GM18870 (cell line): ENCODE measurements around the gene IFNL3.
"Not testable (repeated sequence)": the region's sequence is repeated elsewhere in the genome, so short reads cannot be mapped to it uniquely, and the experiment has no call there.

Experiments used
- ATAC-seq: cut with Tn5 transposase; IDR thresholded peaks from one replicate; pipeline ENCODE4 v1.9.1; 2021; ENCODE audit warnings: moderate library complexity; ENCODE audit not compliant: unreplicated experiment

The IFNL3 gene

GRCh38 chr19:39244410-39245100 is at the start of gene IFNL3:
TSS of gene IFNL3 (minus strand) at chr19:39245006. CDS start at chr19:39244967, 39 bp downstream.
- not testable (repeated sequence) for ATAC-seq

DNA sequence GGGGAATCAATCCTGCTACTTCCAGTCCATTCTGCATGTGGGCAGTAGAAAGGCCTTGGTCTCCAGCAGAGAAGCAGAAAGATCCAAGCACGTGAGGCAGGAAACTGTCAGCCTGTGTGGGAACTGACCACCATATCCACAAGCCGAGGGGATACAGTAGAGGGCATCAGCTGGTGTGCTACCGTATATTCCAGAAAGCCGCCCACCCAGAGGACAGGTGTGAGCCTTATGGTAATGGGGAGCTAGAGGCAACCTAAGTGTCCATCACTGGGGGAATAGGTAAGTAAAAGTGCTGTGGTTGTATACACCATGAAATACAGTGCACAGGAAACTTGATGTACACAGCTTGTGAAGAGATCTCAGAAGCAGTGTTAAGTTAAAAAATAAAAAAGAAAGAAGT is 48.6 kb upstream of the IFNL3 start:
- ATAC-seq = no peak

DNA sequence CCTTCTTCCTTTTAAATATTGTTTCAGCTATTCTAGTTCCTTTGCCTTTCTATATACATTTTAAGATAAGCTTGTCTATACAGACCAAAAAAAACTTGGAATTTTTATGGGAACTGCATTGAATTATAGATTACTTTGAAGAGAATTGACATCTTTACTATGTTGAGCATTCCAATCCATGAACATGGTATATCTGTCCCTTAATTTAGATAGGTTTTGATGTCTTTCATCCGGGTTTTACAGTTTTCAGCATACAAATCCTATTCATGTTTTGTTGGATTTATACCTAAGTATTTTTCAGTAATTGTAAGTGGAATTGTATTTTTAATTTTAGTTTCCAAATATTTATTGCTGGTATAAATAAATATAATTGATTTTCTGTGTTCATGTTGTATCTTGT is 39.2 kb upstream of the IFNL3 start:
- ATAC-seq = no peak

DNA sequence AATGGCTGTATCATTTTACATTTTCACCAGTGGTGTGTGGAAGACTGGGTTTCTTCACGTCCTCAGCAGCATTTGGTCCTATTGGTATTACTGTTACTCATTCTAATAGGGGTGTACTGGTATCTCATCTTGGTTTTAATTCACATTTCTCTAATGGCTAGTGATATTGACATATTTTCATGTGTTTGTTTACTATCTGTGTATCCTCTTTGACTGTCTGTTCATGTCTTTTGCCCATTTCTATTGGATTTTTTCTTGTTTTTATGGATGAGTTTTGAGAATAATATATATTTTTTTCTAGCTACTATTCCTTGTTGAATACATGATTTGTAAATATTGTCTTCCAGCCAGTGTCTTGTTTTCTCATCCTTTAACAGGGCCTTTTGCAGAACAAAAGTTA is 37.2 kb upstream of the IFNL3 start:
- ATAC-seq = no peak

GRCh38 chr19:39277598-39277997 is 32.8 kb upstream of the IFNL3 start:
- no peak for ATAC-seq

GRCh38 chr19:39276740-39277139 is 31.9 kb upstream of the IFNL3 start:
- ATAC-seq = no peak

DNA sequence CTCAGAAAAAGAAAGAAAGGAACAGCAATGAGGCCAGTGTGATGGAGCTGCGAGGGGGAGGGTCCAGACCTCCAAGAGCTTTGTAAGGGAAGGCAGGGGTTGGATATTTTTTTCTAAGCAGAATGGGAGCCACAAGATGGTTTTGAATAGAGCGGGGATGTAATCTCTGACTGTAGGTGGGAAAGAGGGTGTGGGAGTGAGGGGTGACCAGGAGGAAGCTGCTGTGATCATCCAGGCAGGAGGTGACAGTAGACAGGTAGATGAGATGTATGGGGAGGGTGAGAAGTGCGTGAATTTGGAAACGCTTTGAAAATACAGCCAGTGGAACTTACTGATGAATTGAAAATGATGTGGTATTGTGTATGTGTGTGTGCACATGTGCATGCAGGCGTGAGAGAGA is 30.8 kb upstream of the IFNL3 start:
- ATAC-seq = no peak

DNA sequence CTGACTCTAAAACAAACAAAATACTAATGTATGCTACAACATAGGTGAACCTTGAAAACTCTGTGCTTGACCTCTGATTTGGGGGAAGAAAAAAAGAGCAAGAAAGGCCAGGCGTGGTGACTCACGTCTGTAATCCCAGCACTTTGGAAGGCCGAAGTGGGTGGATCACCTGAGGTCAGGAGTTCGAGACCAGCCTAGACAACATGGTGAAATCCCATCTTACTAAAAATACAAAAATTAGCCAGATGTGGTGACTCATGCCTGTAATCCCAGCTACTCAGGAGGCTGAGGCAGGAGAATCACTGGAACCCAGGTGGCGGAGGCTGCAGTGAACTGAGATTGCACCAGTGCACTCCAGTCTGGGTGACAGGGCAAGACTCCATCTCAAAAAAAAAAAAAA is 29.1 kb upstream of the IFNL3 start:
- ATAC-seq = not testable (repeated sequence)

- ATAC-seq = no peak
Observed at GRCh38 chr19:39270036-39270871, 25.4 kb upstream of the IFNL3 start.

- not testable (repeated sequence) for ATAC-seq
Observed at GRCh38 chr19:39269369-39269768, 24.6 kb upstream of the IFNL3 start.

DNA sequence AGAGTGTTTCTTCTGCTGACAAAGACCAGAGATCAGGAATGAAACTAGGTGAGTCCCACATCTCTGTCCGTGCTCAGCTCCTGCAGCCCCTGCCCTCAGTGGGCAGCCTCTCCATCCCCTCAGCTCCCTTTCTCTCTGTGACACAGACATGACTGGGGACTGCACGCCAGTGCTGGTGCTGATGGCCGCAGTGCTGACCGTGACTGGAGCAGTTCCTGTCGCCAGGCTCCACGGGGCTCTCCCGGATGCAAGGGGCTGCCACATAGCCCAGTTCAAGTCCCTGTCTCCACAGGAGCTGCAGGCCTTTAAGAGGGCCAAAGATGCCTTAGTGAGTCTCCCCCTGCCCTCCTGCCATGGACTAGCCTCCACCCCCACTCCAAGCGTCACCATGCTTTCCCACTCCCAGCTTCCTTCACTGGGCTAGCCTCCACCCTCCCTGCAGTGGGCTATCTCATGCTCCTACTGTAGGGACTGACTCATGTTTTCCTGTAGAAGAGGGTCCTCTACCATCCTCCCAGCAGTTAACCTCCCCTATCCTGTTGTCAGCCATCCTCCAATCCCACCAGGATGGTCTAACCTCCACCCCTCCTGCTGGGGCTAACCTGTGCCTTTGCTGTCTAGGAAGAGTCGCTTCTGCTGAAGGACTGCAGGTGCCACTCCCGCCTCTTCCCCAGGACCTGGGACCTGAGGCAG is 23.9 kb upstream of the IFNL3 start:
- ATAC-seq = not testable (repeated sequence)

DNA sequence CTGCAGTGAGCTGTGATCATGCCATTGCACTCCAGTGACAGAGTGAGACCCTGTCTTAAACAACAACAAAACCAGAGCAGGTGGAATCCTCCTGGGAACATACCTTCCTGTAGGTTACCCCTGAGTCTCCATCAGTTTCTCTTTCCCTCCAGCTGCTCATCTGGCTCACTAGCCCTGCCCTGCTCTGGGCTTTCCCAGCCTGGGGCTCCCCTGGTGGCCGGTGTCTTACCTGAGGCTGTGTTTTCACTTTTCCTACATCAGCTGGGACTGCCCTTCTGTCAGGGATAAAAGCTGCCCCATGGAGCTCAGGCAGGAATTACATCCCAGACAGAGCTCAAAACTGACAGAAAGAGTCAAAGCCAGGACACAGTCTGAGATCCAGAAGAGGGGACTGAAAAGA is 23.3 kb upstream of the IFNL3 start, which contains the start of gene IFNL2:
Gene IFNL2, plus strand, starts transcription at position 312 of the 400 bp plus-strand sequence. CDS start 173 bp downstream, outside the sequence.
- not testable (repeated sequence) for ATAC-seq

- ATAC-seq = no peak
Observed at GRCh38 chr19:39265321-39265916, 20.6 kb upstream of the IFNL3 start.

- ATAC-seq = no peak
Observed at GRCh38 chr19:39264306-39265290, 19.8 kb upstream of the IFNL3 start.

DNA sequence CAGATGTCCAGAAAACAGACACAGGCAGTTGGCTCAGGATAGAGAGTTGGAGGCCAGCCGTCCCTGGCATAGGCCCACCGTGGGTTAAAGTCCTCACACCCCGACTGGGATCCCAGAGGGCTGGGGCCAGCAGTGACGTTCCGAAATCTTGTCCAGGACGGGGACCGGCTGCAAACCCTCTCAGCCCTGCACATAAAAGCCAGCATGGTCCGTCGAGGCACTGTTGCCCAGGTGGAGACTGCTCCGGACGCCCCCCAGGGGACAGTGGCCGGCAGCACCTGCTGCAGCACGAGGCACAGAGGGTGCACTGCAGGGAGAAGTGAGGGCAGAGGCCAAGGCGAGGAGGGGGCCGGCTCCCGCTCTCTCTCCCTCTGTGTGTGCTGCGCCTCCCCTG is 19.1 kb upstream of the IFNL3 start:
- no peak for ATAC-seq

GRCh38 chr19:39262496-39262895 is 17.7 kb upstream of the IFNL3 start:
- ATAC-seq = no peak

- ATAC-seq = no peak
Observed at GRCh38 chr19:39261704-39262103, 16.9 kb upstream of the IFNL3 start.

DNA sequence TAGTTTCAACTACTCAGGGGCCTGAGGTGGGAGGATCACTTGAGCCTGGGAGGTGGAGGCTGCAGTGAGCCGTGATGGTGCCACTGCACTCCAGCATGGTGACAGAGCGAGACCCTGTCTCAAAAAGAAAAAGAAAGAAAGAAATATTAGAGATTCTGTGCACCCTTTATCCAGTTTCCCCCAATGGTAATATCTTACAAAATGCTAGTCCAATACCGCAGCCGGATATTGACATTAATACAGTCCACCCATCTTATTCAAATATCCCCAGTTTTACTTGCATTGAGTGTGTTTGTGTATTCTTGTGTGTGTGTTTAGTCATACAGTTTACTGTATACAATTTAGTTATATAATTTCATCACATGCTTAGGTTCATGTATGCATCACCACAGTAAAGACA is 12.4 kb upstream of the IFNL3 start:
- ATAC-seq = no peak

GRCh38 chr19:39254531-39255345 is 9.9 kb upstream of the IFNL3 start:
- no peak for ATAC-seq
